ENCODE measurements around the gene ZCCHC10. TPM values are rescaled to one million over a fixed set of nuclear protein-coding genes. Genes with fewer than 3 reads are reported as not detected.
"Not testable (repeated sequence)": the region's sequence is repeated elsewhere in the genome, so short reads cannot be mapped to it uniquely, and the experiment has no call there.

The ZCCHC10 gene
- total RNA-seq, 1 experiment from 2014 or later = 23.7 TPM

- no peaks in the 10 kb centered on the region for H3K9me2 ChIP-seq (replicated peaks; ENCODE audit: insufficient read depth, low read length)
- H3K4me1 ChIP-seq (ENCODE audit: low read length) = peaks cover 26% of the 10 kb centered on the region
- no peaks in the 10 kb centered on the region for H3K27me3 ChIP-seq (ENCODE audit: low read length)
- H3K79me2 ChIP-seq (ENCODE audit: low read length) = peaks cover 48% of the 10 kb centered on the region
- peaks cover 6% of the 10 kb centered on the region; the same call in 1 of the 2 replicates for H3K36me3 ChIP-seq (ENCODE audit: insufficient read depth, low read length)
- H4K20me1 ChIP-seq (ENCODE audit: insufficient read depth, low read depth, low read length) = no peaks in the 10 kb centered on the region
- H3K9ac ChIP-seq (ENCODE audit: low read length) = peak within 1 kb of the TSS; percentile 89
- H3K4me3 ChIP-seq (ENCODE audit: low read length) = peak within 1 kb of the TSS; percentile 75
- peak within 1 kb of the TSS; percentile 76 for H3K27ac ChIP-seq (ENCODE audit: low read length)
- H2AFZ ChIP-seq (ENCODE audit: low read length) = peak within 1 kb of the TSS; percentile 81
- DNase-seq = peak; percentile 97
- H3K9me3 ChIP-seq (ENCODE audit: low read length) = no peaks in the 10 kb centered on the region
- peak within 1 kb of the TSS; percentile 69 for H3K4me2 ChIP-seq (ENCODE audit: low read depth, low read length, poor library complexity, severe bottlenecking)
These were observed 62.9 kb downstream of the ZCCHC10 start, which contains the start of gene AFF4 for GRCh38 chr5:132963171-132964104. Gene AFF4, minus strand, starts transcription at chr5:132963634. Its CDS starts 26,445 bp downstream, at chr5:132937189.

GRCh38 chr5:132962429-132963021 is 63.8 kb downstream of the ZCCHC10 start:
- peak; percentile 74 for DNase-seq
- peak overlapping the region; percentile 89 for H3K9ac ChIP-seq (ENCODE audit: low read length)
- H3K36me3 ChIP-seq (ENCODE audit: insufficient read depth, low read length) = peaks cover 6% of the 10 kb centered on the region; the same call in 1 of the 2 replicates
- no peaks in the 10 kb centered on the region for H3K27me3 ChIP-seq (ENCODE audit: low read length)
- H3K4me1 ChIP-seq (ENCODE audit: low read length) = peaks cover 26% of the 10 kb centered on the region
- peak overlapping the region; percentile 75 for H3K4me3 ChIP-seq (ENCODE audit: low read length)
- no peaks in the 10 kb centered on the region for H4K20me1 ChIP-seq (ENCODE audit: insufficient read depth, low read depth, low read length)
- H3K79me2 ChIP-seq (ENCODE audit: low read length) = peaks cover 57% of the 10 kb centered on the region
- H3K9me2 ChIP-seq (replicated peaks; ENCODE audit: insufficient read depth, low read length) = no peaks in the 10 kb centered on the region
- H3K9me3 ChIP-seq (ENCODE audit: low read length) = no peaks in the 10 kb centered on the region
- peak overlapping the region; percentile 6; the same call in 1 of the 2 replicates for H2AFZ ChIP-seq (ENCODE audit: low read length)
- peak overlapping the region; percentile 69 for H3K4me2 ChIP-seq (ENCODE audit: low read depth, low read length, poor library complexity, severe bottlenecking)
- peak overlapping the region; percentile 76 for H3K27ac ChIP-seq (ENCODE audit: low read length)

- Histone ChIP-seq H3K4me1 (ENCODE audit: low read length) (peaks cover 26% of the 10 kb centered on the region), H3K4me3 (ENCODE audit: low read length) (peak overlapping the region; percentile 75), H3K9me2 (replicated peaks; ENCODE audit: insufficient read depth, low read length) (no peaks in the 10 kb centered on the region), H2AFZ (ENCODE audit: low read length) (no peak overlapping the region), H3K9me3 (ENCODE audit: low read length) (no peaks in the 10 kb centered on the region), H3K27me3 (ENCODE audit: low read length) (no peaks in the 10 kb centered on the region), H3K27ac (ENCODE audit: low read length) (peak overlapping the region; percentile 76), H3K36me3 (ENCODE audit: insufficient read depth, low read length) (peaks cover 6% of the 10 kb centered on the region; the same call in 1 of the 2 replicates), H3K9ac (ENCODE audit: low read length) (peak overlapping the region; percentile 89), H3K4me2 (ENCODE audit: low read depth, low read length, poor library complexity, severe bottlenecking) (peak overlapping the region; percentile 69), H3K79me2 (ENCODE audit: low read length) (peaks cover 63% of the 10 kb centered on the region), H4K20me1 (ENCODE audit: insufficient read depth, low read depth, low read length) (no peaks in the 10 kb centered on the region)
- peak; percentile 42 for DNase-seq
These were observed 64.5 kb downstream of the ZCCHC10 start for GRCh38 chr5:132961887-132962286.

- H4K20me1 ChIP-seq (ENCODE audit: insufficient read depth, low read depth, low read length); H3K9me2 ChIP-seq (replicated peaks; ENCODE audit: insufficient read depth, low read length); H2AFZ ChIP-seq (ENCODE audit: low read length); H3K9me3 ChIP-seq (ENCODE audit: low read length); DNase-seq; H3K27me3 ChIP-seq (ENCODE audit: low read length); H3K36me3 ChIP-seq (ENCODE audit: insufficient read depth, low read length): not testable (repeated sequence)
- Histone ChIP-seq H3K4me2 (ENCODE audit: low read depth, low read length, poor library complexity, severe bottlenecking) (peak overlapping the region; percentile 69), H3K4me1 (ENCODE audit: low read length) (peaks cover 26% of the 10 kb centered on the region), H3K4me3 (ENCODE audit: low read length) (peak overlapping the region; percentile 75), H3K79me2 (ENCODE audit: low read length) (peaks cover 69% of the 10 kb centered on the region), H3K9ac (ENCODE audit: low read length) (peak overlapping the region; percentile 89), H3K27ac (ENCODE audit: low read length) (peak overlapping the region; percentile 76)
These were observed 65.1 kb downstream of the ZCCHC10 start for GRCh38 chr5:132961123-132961815.

- Histone ChIP-seq H3K4me1 (ENCODE audit: low read length) (peaks cover 11% of the 10 kb centered on the region), H3K79me2 (ENCODE audit: low read length) (peaks cover 94% of the 10 kb centered on the region), H3K36me3 (ENCODE audit: insufficient read depth, low read length) (peaks cover 12% of the 10 kb centered on the region; the same call in 1 of the 2 replicates)
- H2AFZ ChIP-seq (ENCODE audit: low read length); H3K4me2 ChIP-seq (ENCODE audit: low read depth, low read length, poor library complexity, severe bottlenecking); H3K27me3 ChIP-seq (ENCODE audit: low read length); H3K9me2 ChIP-seq (replicated peaks; ENCODE audit: insufficient read depth, low read length); H3K9me3 ChIP-seq (ENCODE audit: low read length); H3K4me3 ChIP-seq (ENCODE audit: low read length); DNase-seq; H3K27ac ChIP-seq (ENCODE audit: low read length); H4K20me1 ChIP-seq (ENCODE audit: insufficient read depth, low read depth, low read length); H3K9ac ChIP-seq (ENCODE audit: low read length): not testable (repeated sequence)
These were observed 70.1 kb downstream of the ZCCHC10 start for GRCh38 chr5:132956166-132956799.

- Histone ChIP-seq H2AFZ (ENCODE audit: low read length) (no peak overlapping the region), H3K4me3 (ENCODE audit: low read length) (no peak overlapping the region), H3K9me3 (ENCODE audit: low read length) (no peaks in the 10 kb centered on the region), H3K9ac (ENCODE audit: low read length) (no peak overlapping the region), H3K36me3 (ENCODE audit: insufficient read depth, low read length) (0 out of 2 replicates have a peak, but pooled peaks cover 6% of the 10 kb centered on the region), H3K79me2 (ENCODE audit: low read length) (peaks cover 93% of the 10 kb centered on the region), H3K4me1 (ENCODE audit: low read length) (no peaks in the 10 kb centered on the region), H3K4me2 (ENCODE audit: low read depth, low read length, poor library complexity, severe bottlenecking) (no peak overlapping the region), H4K20me1 (ENCODE audit: insufficient read depth, low read depth, low read length) (0 out of 2 replicates have a peak, but pooled peaks cover 4% of the 10 kb centered on the region), H3K27me3 (ENCODE audit: low read length) (no peaks in the 10 kb centered on the region), H3K9me2 (replicated peaks; ENCODE audit: insufficient read depth, low read length) (no peaks in the 10 kb centered on the region), H3K27ac (ENCODE audit: low read length) (no peak overlapping the region)
- no peak for DNase-seq
These were observed 72.6 kb downstream of the ZCCHC10 start for GRCh38 chr5:132953710-132954109.

GRCh38 chr5:132952829-132953228 is 73.5 kb downstream of the ZCCHC10 start:
- H3K4me2 ChIP-seq (ENCODE audit: low read depth, low read length, poor library complexity, severe bottlenecking) = no peak overlapping the region
- no peaks in the 10 kb centered on the region for H3K27me3 ChIP-seq (ENCODE audit: low read length)
- no peaks in the 10 kb centered on the region for H3K9me3 ChIP-seq (ENCODE audit: low read length)
- 0 out of 2 replicates have a peak, but pooled peaks cover 4% of the 10 kb centered on the region for H4K20me1 ChIP-seq (ENCODE audit: insufficient read depth, low read depth, low read length)
- no peaks in the 10 kb centered on the region for H3K4me1 ChIP-seq (ENCODE audit: low read length)
- no peak for DNase-seq
- H3K9me2 ChIP-seq (replicated peaks; ENCODE audit: insufficient read depth, low read length) = no peaks in the 10 kb centered on the region
- H3K79me2 ChIP-seq (ENCODE audit: low read length) = peaks cover 93% of the 10 kb centered on the region
- no peak overlapping the region for H3K4me3 ChIP-seq (ENCODE audit: low read length)
- no peak overlapping the region for H3K9ac ChIP-seq (ENCODE audit: low read length)
- no peak overlapping the region for H3K27ac ChIP-seq (ENCODE audit: low read length)
- H2AFZ ChIP-seq (ENCODE audit: low read length) = no peak overlapping the region
- H3K36me3 ChIP-seq (ENCODE audit: insufficient read depth, low read length) = 0 out of 2 replicates have a peak, but pooled peaks cover 6% of the 10 kb centered on the region
